ENCODE data around the gene TNFSF18.

Gene TNFSF18

DNA sequence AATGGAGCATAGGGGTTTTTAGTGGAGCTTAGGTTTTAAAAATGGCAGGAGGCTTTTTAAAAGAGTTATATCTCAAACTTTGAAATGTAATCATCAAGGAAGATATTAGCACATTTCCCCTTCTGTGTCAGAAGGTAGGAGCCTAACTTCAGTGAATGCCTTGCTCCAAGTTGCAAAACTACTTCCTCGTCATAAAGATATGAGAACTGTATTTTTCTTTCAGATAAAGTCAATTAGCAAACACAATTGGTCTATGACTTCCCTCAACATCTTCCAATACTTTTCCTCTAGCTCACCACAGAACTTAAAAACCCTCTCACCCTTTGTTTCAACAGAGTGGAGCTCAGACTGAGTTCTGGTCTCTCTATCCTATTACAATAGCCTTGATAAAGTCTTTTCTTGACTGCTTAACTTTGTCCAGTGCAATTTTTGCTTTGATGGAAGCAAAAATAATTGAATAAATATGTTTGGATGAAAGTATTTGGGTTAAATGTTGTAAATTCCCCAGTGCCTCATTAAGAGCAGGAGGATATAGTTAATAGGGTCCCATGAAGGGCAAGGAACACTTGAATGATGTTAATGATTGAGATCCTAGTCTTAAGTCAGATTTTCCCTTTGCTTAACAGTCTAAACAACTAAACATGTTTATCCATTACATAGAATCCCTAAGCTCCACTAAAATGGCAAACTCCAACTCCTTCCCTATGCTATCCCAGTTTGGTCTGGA, 58.9 kb downstream of the TNFSF18 start:
- no peaks in the 10 kb centered on the region for H3K27me3 Mint-ChIP-seq
- H3K4me3 Mint-ChIP-seq, result no peak overlapping the region
- H3K27ac Mint-ChIP-seq (ENCODE audit: low read depth), result no peak overlapping the region
- no peak for ATAC-seq (replicated peaks; ENCODE audit: extremely low read depth, poor library complexity, severe bottlenecking)
- H3K4me1 Mint-ChIP-seq, result no peaks in the 10 kb centered on the region
- no peaks in the 10 kb centered on the region for H3K9me3 Mint-ChIP-seq
- no peaks in the 10 kb centered on the region for H3K36me3 Mint-ChIP-seq (ENCODE audit: insufficient read depth)
- DNase-seq (ENCODE audit: low spot score in 2 of 2), result no peak

GRCh38 chr1:172990598-172991215, 60.0 kb downstream of the TNFSF18 start:
- H3K9me3 Mint-ChIP-seq, result no peaks in the 10 kb centered on the region
- H3K4me1 Mint-ChIP-seq, result no peaks in the 10 kb centered on the region
- H3K36me3 Mint-ChIP-seq (ENCODE audit: insufficient read depth), result no peaks in the 10 kb centered on the region
- no peak for DNase-seq (ENCODE audit: low spot score in 2 of 2)
- no peak overlapping the region for H3K4me3 Mint-ChIP-seq
- no peak for ATAC-seq (replicated peaks; ENCODE audit: extremely low read depth, poor library complexity, severe bottlenecking)
- no peaks in the 10 kb centered on the region for H3K27me3 Mint-ChIP-seq
- H3K27ac Mint-ChIP-seq (ENCODE audit: low read depth), result no peak overlapping the region
